GM19099 (cell line): ENCODE results near the gene HOXA2.

Source experiments
- POLR2A ChIP-seq: IDR thresholded peaks from 3 replicates; pipeline ENCODE4 v1.6.1; 2011; ENCODE audit warnings: low read depth; ENCODE audit not compliant: insufficient read length; ENCODE audit errors: extremely low read depth

Gene HOXA2

GRCh38 chr7:27132978-27133377, 30.5 kb upstream of the HOXA2 start:
- TF ChIP-seq POLR2A, result no peak

DNA sequence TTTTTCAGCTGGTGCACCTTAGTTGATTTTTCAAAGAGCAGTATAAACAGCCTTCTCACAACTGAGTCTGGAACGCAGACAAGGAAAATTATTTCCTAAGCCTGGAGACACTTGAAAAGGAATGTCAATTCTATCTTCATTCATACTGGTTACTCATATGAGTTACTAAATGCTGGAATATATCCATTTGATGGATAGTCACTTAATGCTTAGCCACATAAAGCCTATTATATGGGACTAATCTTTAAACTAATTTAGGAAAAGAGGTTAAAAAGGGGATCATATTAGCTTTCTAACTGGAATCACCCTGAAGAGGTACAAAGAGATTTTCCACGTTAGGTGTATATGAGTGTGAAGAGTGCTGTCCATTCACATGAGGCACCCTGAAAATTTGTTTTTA, 29.7 kb upstream of the HOXA2 start:
- no peak for TF ChIP-seq POLR2A

DNA sequence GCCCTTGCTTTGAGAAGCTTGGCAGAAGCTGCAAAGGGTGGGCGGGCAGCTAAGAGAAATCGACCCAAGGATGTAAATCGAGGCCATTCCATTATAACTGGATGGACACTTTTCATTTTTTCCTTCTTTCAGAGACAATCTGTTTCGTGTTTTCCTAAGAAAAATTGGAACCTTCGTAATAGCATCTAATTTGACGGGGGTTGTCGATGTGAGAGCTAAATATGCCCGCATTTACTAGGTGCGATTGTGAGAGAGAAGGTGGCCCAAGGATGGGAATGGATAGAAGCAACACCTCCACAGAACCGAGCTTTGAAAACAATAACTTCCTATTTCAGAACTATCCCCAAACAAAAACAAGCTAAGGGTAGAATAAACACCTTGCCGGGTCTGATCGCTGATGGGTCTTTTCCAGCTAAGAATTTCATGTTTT, 28.9 kb upstream of the HOXA2 start:
- TF ChIP-seq POLR2A, result no peak

DNA sequence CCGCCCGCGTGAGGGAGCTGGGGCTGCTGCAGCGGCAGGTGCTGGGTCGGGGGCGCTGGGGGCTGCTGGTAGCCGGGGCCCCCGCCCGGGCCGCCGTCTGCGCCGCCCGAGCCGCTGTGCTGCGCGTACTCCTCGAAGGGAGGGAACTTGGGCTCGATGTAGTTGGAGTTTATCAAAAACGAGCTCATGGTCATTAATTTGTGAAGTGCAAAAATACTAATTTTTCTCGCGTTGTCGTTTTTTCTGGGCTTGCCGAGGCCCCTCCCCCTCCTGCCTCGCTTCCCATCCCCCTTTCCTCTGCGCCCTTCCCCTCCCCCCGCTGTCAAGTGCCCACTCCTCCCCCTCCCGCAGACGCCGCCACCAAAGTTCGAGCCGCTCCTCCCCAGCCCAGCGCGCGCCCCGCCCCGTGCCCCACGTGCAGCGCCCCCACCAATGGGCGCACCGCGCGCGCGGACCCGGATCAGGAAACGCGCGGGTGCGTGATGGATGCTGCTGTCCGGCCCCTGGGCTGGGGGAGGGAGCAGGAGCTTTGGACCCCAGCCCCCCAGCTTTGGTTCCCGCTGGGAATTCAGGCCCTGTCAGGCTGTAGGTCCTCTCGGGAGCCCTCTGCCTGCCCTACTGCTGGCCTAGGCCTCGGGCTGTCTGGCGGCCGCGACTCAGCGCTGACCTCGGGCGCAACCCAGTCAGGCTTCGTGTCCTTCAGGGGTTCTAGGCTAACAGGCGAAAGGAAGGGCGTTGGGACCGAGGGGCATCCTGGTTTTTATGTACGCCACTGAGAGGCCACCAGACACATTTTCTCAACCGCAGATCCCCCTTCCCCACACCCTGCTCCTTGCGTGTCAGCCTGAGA, 28.3 kb upstream of the HOXA2 start, which contains the start of gene HOXA4:
TSS of gene HOXA4 (minus strand) at position 218 of the 850 bp plus-strand sequence. CDS start at position 194, 24 bp downstream.
- peak; percentile 39 for TF ChIP-seq POLR2A

GRCh38 chr7:27129729-27130539, 27.5 kb upstream of the HOXA2 start:
- no peak for TF ChIP-seq POLR2A

- TF ChIP-seq POLR2A, result no peak
Measured at GRCh38 chr7:27128776-27129728, 26.6 kb upstream of the HOXA2 start.

DNA sequence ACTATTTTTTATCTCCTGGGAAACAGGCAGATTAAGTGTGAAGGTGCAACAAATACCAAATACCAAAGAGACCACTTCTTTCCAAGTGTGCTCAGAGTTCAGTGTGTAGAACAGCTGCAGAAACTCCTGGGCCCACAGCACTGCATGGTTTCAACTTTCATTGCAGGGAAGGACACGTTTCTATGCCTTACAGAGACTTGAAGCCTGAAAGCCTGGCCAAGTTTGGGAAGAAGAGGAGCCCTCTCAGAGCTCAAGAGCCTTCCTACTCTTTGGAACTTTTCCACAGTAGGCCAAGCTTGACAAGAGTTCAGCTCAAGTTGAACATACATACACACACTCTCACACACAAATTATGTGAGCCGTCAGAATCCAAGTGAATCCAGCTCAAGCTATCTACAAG, 25.6 kb upstream of the HOXA2 start:
- TF ChIP-seq POLR2A, result no peak

- TF ChIP-seq POLR2A, result no peak
Measured at GRCh38 chr7:27126596-27127327, 24.3 kb upstream of the HOXA2 start.

DNA sequence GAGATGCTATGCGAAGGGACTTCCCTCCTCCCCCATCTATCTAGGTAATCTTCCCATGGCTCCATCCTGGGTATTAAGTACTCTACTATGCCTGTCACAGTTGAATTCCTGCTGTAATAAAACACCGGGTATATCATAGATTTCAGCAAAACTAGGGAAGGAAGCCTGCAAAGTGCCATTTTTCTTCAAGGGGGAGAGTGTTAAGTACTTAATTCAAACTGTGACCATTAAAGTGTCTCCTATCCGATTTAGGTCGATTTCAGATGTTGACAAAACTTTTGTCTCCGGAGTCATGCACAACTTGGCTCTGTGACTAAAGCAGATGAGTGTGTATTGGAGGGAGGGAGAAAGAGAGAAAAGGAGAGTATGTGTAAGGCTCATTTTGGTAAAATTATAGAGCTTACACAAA, 23.5 kb upstream of the HOXA2 start:
- TF ChIP-seq POLR2A, result no peak

GRCh38 chr7:27124902-27125689, 22.6 kb upstream of the HOXA2 start:
- TF ChIP-seq POLR2A, result no peak

GRCh38 chr7:27124096-27124901, 21.8 kb upstream of the HOXA2 start:
- TF ChIP-seq POLR2A, result no peak

- TF ChIP-seq POLR2A, result no peak
Measured at GRCh38 chr7:27123477-27124053, 21.1 kb upstream of the HOXA2 start.
